Adrenal gland (tissue), 12 donors: ENCODE results near the gene TFDP3. TPM values are rescaled to one million over a fixed set of nuclear protein-coding genes. Genes with fewer than 3 reads are reported as not detected.

Source experiments
- DNase-seq, 7 donors: peaks; one replicate each; pipeline ENCODE4 v3.0.0-alpha.2; 2019 to 2020
- H3K27ac ChIP-seq, 5 donors: fragments of 200-600 bp; sonication (generic) in 4 of 5; 1 replicate in 3 of 5; 2 replicates in 2 of 5; pipeline versions ENCODE4 v1.5.1 to v1.8.0; 2016 to 2020; ENCODE audit warnings: mild to moderate bottlenecking in 1 of 5
- H3K27me3 ChIP-seq: fragments of 200-600 bp; 2 replicates; pipeline ENCODE4 v1.8.0; 2021
- H3K36me3 ChIP-seq, 2 donors: fragments of 200-600 bp; replicated peaks in 1 of 2; 1 replicate in 1 of 2; 2 replicates in 1 of 2; pipeline versions ENCODE4 v1.5.1 to v1.8.0; 2018 to 2022
- H3K4me1 ChIP-seq, 2 donors: fragments of 200-600 bp; replicated peaks in 1 of 2; 1 replicate in 1 of 2; 2 replicates in 1 of 2; pipeline versions ENCODE4 v1.5.1 to v1.8.0; 2018 to 2021
- H3K4me3 ChIP-seq, 4 donors: fragments of 200-600 bp; sonication (generic) in 3 of 4; one replicate each; pipeline ENCODE4 v1.5.1; 2016 to 2018
- H3K9me3 ChIP-seq, 3 donors: fragments of 200-600 bp; sonication (generic) in 1 of 3; replicated peaks in 1 of 3; 1 replicate in 2 of 3; 2 replicates in 1 of 3; pipeline versions ENCODE4 v1.5.1 to v1.8.0; 2016 to 2021
- CTCF ChIP-seq, 6 experiments: fragments of 450-650 bp in 4 of 6; fragments of 200-600 bp in 2 of 6; sonication (generic) in 1 of 6; IDR thresholded peaks; 1 replicate in 5 of 6; 2 replicates in 1 of 6; pipeline versions ENCODE4 v1.5.1 to v1.8.0; 2016 to 2021; ENCODE audit warnings: antibody characterized with exemption in 6 of 6, mild to moderate bottlenecking in 2 of 6, moderate library complexity in 1 of 6
- POLR2A ChIP-seq, 2 donors: fragments of 450-650 bp; IDR thresholded peaks; one replicate each; pipeline ENCODE4 v1.6.1; 2017; ENCODE audit warnings: antibody characterized with exemption in 2 of 2, mild to moderate bottlenecking in 2 of 2, moderate library complexity in 1 of 2
- WGBS, 4 donors: extraction: QIAGEN DNeasy Blood & Tissue Kit in 2 of 4; methylation state at CpG; one replicate each; pipeline versions ENCODE4 v1.1.5 to v1.1.7; 2013 to 2017; 5-methylcytosine and 5-hydroxymethylcytosine counted together
- intact Hi-C, 2 donors: fragments of 100-400 bp; cut with DNase I; formaldehyde crosslinking; loops; one replicate each; pipeline versions ENCODE4 v1.14.1 to v1.15.0; 2022 to 2023
- polyA plus RNA-seq, 3 donors: library from polyadenylated mRNA; stranded (reverse); fragments of 200-250 nt in 2 of 3; fragments of 350-450 nt in 1 of 3; fragmentation: Illumina TruSeq in 1 of 3; extraction: RNeasy Lipid Tissue Mini Kit (QIAGEN cat#74804) in 1 of 3; gene quantifications; one replicate each; pipeline ENCODE4 v1.2.3, GENCODE V29; 2013 to 2014
- total RNA-seq, 9 donors: library from RNA; depleted of rRNA in 4 of 9; stranded (reverse); fragments of >200 nt in 4 of 9; fragments of 120-200 nt in 1 of 9; fragmentation: NEBNext Ultra II Directional in 1 of 9; extraction: Animal tissue kit (Norgen Biotek cat#: 25700) in 1 of 9; gene quantifications; one replicate each; pipeline versions ENCODE4 v1.1.0 to v1.2.4, GENCODE V29; 2013 to 2023
- donor health status: healthy with polysubstance abuse.
- donor health status: Bipolar disorder and iron deficiency.
- donor health status: DM: yes; HTN: yes; CAD: no.
- donor health status: DM: no; HTN: no; CAD: no.
- donor health status: DM: no; HTN: no; CAD: no.
- donor health status: DM: yes; HTN: yes; CAD: no.

The TFDP3 gene
- total and polyA plus RNA-seq, 12 donors = not detected

DNA sequence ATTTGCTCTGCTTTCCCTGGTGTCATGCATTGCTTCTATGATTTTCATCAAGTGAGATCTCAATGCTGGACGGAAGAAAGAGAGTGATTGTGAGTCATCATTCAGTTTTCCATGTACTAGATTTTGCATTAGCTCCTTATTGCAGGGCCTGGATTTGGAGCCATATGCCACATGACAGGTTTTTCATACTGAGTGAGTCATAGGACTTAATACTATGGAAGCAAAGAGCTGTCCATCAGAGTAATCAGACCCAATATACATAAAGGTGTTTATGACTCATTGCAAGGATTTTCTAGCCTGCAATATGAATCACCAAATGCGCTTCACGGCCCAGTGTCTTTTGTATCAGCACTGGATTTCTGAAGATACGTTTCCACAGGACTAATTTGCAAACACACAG lies 11.2 kb upstream of the TFDP3 start:
- WGBS, 4 donors = 71 to 75% (median 74%) methylated on average over 4 of the region's 4 CpGs
- Histone ChIP-seq H3K27me3 (no peaks in the 10 kb centered on the region), H3K27ac (no peak overlapping the region), H3K9me3 (no peaks in the 10 kb centered on the region), H3K4me1 (no peaks in the 10 kb centered on the region), H3K4me3 (no peak overlapping the region), H3K36me3 (no peaks in the 10 kb centered on the region)
- TF ChIP-seq CTCF (IDR thresholded peaks at IDR 0.05) = no peak
- TF ChIP-seq POLR2A (IDR thresholded peaks at IDR 0.05) = no peak
- no peak for DNase-seq
- intact Hi-C loops = no loop called here

GRCh38 chrX:133215747-133216146 lies 2.4 kb downstream of the TFDP3 start:
- no peaks in the 10 kb centered on the region for H3K9me3 ChIP-seq
- intact Hi-C loops = no loop called here
- TF ChIP-seq CTCF (IDR thresholded peaks at IDR 0.05) = peak in 2 of 6 experiments; percentile 6 to 30
- TF ChIP-seq POLR2A (IDR thresholded peaks at IDR 0.05) = no peak
- H3K4me3 ChIP-seq = no peak overlapping the region
- H3K27me3 ChIP-seq = peaks cover 17% of the 10 kb centered on the region
- no peak overlapping the region for H3K27ac ChIP-seq
- 80 to 100% (median 91%) methylated on average over 1 of the region's 1 CpG for WGBS, 4 donors
- peak in 2 of 7 donors; percentile 2 to 27 for DNase-seq
- no peaks in the 10 kb centered on the region for H3K4me1 ChIP-seq
- H3K36me3 ChIP-seq = no peaks in the 10 kb centered on the region

GRCh38 chrX:133215017-133215416 lies 3.1 kb downstream of the TFDP3 start:
- no peaks in the 10 kb centered on the region for H3K4me1 ChIP-seq
- H3K4me3 ChIP-seq = no peak overlapping the region
- intact Hi-C loops = no loop called here
- H3K27me3 ChIP-seq = peaks cover 12% of the 10 kb centered on the region
- TF ChIP-seq CTCF (IDR thresholded peaks at IDR 0.05) (no peak), POLR2A (IDR thresholded peaks at IDR 0.05) (no peak)
- no peak overlapping the region for H3K27ac ChIP-seq
- no peaks in the 10 kb centered on the region for H3K9me3 ChIP-seq
- 81 to 91% (median 85%) methylated on average over 2 to 3 of the region's 3 CpGs for whole genome bisulfite sequencing, 4 donors
- no peak for DNase-seq
- no peaks in the 10 kb centered on the region for H3K36me3 ChIP-seq

- Histone ChIP-seq H3K27me3 (peaks cover 12% of the 10 kb centered on the region), H3K4me3 (no peak overlapping the region), H3K4me1 (no peaks in the 10 kb centered on the region), H3K27ac (no peak overlapping the region), H3K36me3 (no peaks in the 10 kb centered on the region), H3K9me3 (no peaks in the 10 kb centered on the region)
- 57 to 67% (median 62%) methylated on average over 3 of the region's 3 CpGs for WGBS, 4 donors
- no peak for DNase-seq
- TF ChIP-seq CTCF (IDR thresholded peaks at IDR 0.05) (no peak), POLR2A (IDR thresholded peaks at IDR 0.05) (no peak)
- intact Hi-C loops = no loop called here
Observed at GRCh38 chrX:133214301-133214700, 3.9 kb downstream of the TFDP3 start.
